ENCODE measurements around the gene ADAMTSL3. TPM values are rescaled to one million over a fixed set of nuclear protein-coding genes. Genes with fewer than 3 reads are reported as not detected.

ADAMTSL3 gene
- total and polyA plus RNA-seq, 9 donors: 26.2 to 63.2 (median 40.8) TPM

DNA sequence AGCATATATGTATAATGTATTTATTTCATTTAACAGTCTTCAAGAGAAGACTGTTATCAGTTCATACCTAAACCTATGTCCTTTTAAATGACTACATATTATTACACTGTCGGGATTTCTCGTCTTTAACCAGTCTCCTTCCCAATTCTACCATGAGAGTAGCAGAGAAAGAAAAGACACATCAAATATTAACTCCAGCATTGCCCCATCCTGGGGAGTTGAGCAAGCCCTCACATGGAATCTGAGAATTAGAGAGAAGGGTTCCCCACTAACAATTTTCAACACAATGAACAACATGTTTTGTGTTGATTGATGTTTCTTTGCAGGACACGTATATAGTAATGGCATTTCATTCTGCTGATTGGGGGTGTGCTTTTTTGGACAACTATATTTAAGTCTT, 257.4 kb downstream of the ADAMTSL3 start:
- Histone ChIP-seq H3K9me3 (replicated peaks; ENCODE audit: control insufficient read depth, low read depth, low read length) (peaks cover 7% of the 10 kb centered on the region), H3K27me3 (ENCODE audit: control insufficient read depth, insufficient read depth, low read length) (no peaks in the 10 kb centered on the region), H3K36me3 (ENCODE audit: control insufficient read depth, insufficient read depth, low read length) (peaks cover 10% of the 10 kb centered on the region), H3K4me3 (ENCODE audit: low read length) (no peak overlapping the region), H3K4me1 (ENCODE audit: control insufficient read depth, insufficient read depth, low read length) (no peaks in the 10 kb centered on the region), H3K27ac (ENCODE audit: low read length) (no peak overlapping the region)
- no peak for DNase-seq
- WGBS (ENCODE audit: insufficient coverage): no CpG with 5 or more reads among the region's 3 CpGs

DNA sequence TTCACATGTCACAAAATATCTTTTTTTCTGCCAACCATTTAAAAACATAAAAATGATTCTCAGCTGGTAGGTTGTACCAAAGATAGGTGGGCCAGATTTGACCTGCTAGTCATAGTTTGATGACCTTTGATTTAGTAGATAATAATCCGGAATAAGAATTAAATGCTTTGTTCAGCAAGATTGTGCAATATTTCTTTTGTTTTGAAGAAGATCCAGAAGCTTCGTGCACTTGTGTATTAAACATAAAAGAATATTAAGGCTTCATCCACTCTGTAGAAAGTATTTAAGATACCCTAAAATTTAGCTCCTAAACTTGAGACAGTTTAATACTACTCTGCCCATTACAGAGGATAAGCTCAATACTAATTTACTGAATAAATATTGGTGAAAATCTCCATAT, 258.4 kb downstream of the ADAMTSL3 start:
- no peak overlapping the region for H3K27ac ChIP-seq (ENCODE audit: low read length)
- no CpG with 5 or more reads among the region's 2 CpGs for WGBS (ENCODE audit: insufficient coverage)
- H3K4me3 ChIP-seq (ENCODE audit: low read length): no peak overlapping the region
- no peaks in the 10 kb centered on the region for H3K4me1 ChIP-seq (ENCODE audit: control insufficient read depth, insufficient read depth, low read length)
- peaks cover 10% of the 10 kb centered on the region for H3K36me3 ChIP-seq (ENCODE audit: control insufficient read depth, insufficient read depth, low read length)
- no peak for DNase-seq
- peaks cover 7% of the 10 kb centered on the region for H3K9me3 ChIP-seq (replicated peaks; ENCODE audit: control insufficient read depth, low read depth, low read length)
- no peaks in the 10 kb centered on the region for H3K27me3 ChIP-seq (ENCODE audit: control insufficient read depth, insufficient read depth, low read length)

DNA sequence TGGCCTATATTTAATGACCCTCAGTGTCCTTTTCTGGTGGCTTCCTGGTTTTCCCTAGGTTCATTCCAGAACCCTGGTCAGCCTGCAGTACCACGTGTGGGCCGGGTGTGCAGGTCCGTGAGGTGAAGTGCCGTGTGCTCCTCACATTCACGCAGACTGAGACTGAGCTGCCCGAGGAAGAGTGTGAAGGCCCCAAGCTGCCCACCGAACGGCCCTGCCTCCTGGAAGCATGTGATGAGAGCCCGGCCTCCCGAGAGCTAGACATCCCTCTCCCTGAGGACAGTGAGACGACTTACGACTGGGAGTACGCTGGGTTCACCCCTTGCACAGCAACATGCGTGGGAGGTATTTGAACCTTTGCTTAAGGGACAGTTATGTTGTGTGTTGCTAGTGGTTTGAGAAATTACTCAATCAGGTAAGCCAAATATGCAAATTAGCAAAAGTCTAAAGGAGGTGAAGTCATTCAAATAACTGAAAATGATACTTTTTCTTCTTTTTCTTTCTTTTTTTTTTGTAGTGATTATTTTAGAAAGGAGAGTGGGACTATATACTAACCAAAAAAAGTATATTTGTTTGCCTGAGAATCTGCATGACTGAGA, 259.2 kb downstream of the ADAMTSL3 start:
- Histone ChIP-seq H3K9me3 (replicated peaks; ENCODE audit: control insufficient read depth, low read depth, low read length) (peaks cover 7% of the 10 kb centered on the region), H3K36me3 (ENCODE audit: control insufficient read depth, insufficient read depth, low read length) (peaks cover 10% of the 10 kb centered on the region), H3K27ac (ENCODE audit: low read length) (no peak overlapping the region), H3K4me1 (ENCODE audit: control insufficient read depth, insufficient read depth, low read length) (no peaks in the 10 kb centered on the region), H3K4me3 (ENCODE audit: low read length) (no peak overlapping the region), H3K27me3 (ENCODE audit: control insufficient read depth, insufficient read depth, low read length) (no peaks in the 10 kb centered on the region)
- 76% methylated on average over 11 of the region's 14 CpGs for WGBS (ENCODE audit: insufficient coverage)
- no peak for DNase-seq

DNA sequence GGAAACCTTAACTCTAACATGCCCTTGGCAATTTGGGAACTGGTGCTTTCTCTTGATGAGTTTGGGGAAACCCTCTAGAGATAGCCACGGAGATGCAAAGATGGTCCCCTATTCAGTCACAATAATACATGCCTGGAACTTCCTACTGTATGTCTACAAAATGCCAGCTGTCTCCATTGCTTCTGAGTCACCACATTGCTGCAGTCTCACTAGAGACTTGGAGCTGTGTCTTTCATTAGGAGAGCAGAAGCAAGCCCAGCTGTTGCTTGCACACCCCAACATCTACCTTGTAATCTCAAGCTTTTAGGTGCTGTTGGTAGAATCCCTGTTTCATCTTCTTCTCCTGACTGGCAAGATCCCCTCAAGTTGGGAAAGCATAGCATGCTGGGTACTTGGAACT, 261.0 kb downstream of the ADAMTSL3 start:
- Histone ChIP-seq H3K27ac (ENCODE audit: low read length) (no peak overlapping the region), H3K9me3 (replicated peaks; ENCODE audit: control insufficient read depth, low read depth, low read length) (no peaks in the 10 kb centered on the region), H3K27me3 (ENCODE audit: control insufficient read depth, insufficient read depth, low read length) (no peaks in the 10 kb centered on the region), H3K4me3 (ENCODE audit: low read length) (no peak overlapping the region), H3K4me1 (ENCODE audit: control insufficient read depth, insufficient read depth, low read length) (peaks cover 2% of the 10 kb centered on the region), H3K36me3 (ENCODE audit: control insufficient read depth, insufficient read depth, low read length) (peaks cover 8% of the 10 kb centered on the region)
- no CpG with 5 or more reads among the region's 1 CpG for WGBS (ENCODE audit: insufficient coverage)
- DNase-seq: no peak

DNA sequence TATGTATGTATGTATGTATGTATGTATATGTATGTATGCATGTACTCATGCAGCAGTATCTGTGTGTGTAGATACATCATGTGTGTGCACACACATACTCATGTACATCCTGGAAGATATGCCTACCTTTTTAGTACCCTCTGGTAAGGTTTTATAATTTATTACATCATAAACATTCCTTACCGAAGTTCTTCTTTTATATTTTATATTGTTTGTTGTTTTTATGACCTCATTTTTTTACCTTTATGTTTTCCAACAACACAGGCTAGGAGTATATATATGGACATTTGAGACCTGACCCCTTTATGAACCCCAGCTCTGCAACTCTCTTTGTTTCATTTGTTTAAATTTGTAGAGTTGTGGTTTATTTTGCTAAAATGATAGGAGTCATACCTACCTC, 263.5 kb downstream of the ADAMTSL3 start:
- Histone ChIP-seq H3K9me3 (replicated peaks; ENCODE audit: control insufficient read depth, low read depth, low read length) (no peaks in the 10 kb centered on the region), H3K27me3 (ENCODE audit: control insufficient read depth, insufficient read depth, low read length) (no peaks in the 10 kb centered on the region), H3K4me3 (ENCODE audit: low read length) (no peak overlapping the region), H3K27ac (ENCODE audit: low read length) (no peak overlapping the region), H3K36me3 (ENCODE audit: control insufficient read depth, insufficient read depth, low read length) (peaks cover 8% of the 10 kb centered on the region), H3K4me1 (ENCODE audit: control insufficient read depth, insufficient read depth, low read length) (peaks cover 2% of the 10 kb centered on the region)
- WGBS (ENCODE audit: insufficient coverage): no CpG with 5 or more reads among the region's 1 CpG
- no peak for DNase-seq

DNA sequence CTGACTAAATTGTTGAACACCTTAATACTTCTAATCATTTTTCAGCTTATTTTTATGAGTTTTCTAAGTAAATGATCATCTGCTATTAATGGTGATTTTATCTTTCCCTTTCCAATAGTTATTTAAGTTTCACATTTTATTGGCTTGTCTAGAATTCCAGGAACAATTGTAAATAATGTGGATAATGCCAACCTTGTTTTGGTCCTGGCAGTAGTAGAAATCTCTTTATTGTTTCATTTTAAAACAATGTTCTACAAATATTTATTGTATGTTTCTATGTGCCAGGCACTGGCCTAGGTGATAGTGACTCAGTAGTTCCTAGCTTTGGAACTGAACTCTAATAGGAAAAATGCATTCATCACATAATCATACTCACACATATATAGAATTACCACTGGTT, 264.1 kb downstream of the ADAMTSL3 start:
- Histone ChIP-seq H3K36me3 (ENCODE audit: control insufficient read depth, insufficient read depth, low read length) (peaks cover 7% of the 10 kb centered on the region), H3K27me3 (ENCODE audit: control insufficient read depth, insufficient read depth, low read length) (no peaks in the 10 kb centered on the region), H3K27ac (ENCODE audit: low read length) (no peak overlapping the region), H3K9me3 (replicated peaks; ENCODE audit: control insufficient read depth, low read depth, low read length) (no peaks in the 10 kb centered on the region), H3K4me1 (ENCODE audit: control insufficient read depth, insufficient read depth, low read length) (peaks cover 2% of the 10 kb centered on the region), H3K4me3 (ENCODE audit: low read length) (no peak overlapping the region)
- DNase-seq: no peak

DNA sequence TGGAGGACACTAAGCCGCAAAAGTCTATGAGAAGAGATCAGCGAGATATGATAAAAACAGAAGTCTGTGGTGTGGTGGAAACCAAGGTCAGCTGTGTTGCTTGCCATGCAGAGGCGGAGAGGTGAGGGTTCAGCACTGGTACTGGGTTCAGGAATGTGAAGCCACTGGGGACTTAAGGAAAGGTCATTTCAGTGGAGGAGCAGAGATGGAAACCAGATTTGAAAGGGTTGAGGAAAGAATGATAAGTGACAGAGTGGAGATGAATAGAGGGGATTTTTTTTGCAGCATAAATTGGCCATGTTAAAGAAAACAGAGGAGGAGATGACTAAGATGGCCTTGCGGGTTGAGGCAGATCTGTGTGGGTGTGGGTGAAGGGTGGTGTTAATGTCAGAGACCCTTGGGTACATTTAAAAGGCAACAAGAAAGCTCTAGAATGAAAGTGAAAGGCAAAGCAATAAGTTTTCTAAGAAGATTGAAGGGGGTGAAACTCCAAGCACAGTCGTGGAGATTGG, 265.5 kb downstream of the ADAMTSL3 start:
- DNase-seq: no peak
- Histone ChIP-seq H3K27me3 (ENCODE audit: control insufficient read depth, insufficient read depth, low read length) (no peaks in the 10 kb centered on the region), H3K4me3 (ENCODE audit: low read length) (no peak overlapping the region), H3K27ac (ENCODE audit: low read length) (peak overlapping the region; percentile 26), H3K9me3 (replicated peaks; ENCODE audit: control insufficient read depth, low read depth, low read length) (no peaks in the 10 kb centered on the region), H3K36me3 (ENCODE audit: control insufficient read depth, insufficient read depth, low read length) (peaks cover 2% of the 10 kb centered on the region), H3K4me1 (ENCODE audit: control insufficient read depth, insufficient read depth, low read length) (peaks cover 2% of the 10 kb centered on the region)
- WGBS (ENCODE audit: insufficient coverage): 86% methylated on average over 5 of the region's 5 CpGs

DNA sequence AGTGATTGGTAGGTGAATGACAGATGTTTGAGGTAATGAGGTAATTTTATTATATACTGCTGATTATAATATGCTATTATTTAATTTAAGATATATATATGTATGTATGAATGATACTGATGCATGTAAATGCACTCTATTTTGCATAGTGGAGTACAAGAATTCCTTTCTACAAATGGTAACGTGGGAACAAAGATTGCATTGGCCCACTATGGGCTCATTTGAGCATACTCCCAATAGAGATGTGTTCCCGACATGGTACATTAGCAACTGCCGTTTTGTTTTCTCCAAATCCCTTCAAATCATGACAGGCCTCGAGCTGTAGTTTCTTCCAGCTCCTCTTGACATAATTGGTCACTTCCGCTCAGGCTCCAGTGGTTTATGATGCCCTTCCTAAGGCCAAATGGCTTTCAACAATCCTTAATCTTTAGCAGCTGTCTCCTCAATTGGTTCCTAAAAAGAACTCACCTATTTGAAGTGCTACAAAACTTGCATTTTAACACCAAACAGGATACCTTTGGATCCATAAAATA, 266.1 kb downstream of the ADAMTSL3 start:
- peaks cover 3% of the 10 kb centered on the region for H3K36me3 ChIP-seq (ENCODE audit: control insufficient read depth, insufficient read depth, low read length)
- no peaks in the 10 kb centered on the region for H3K9me3 ChIP-seq (replicated peaks; ENCODE audit: control insufficient read depth, low read depth, low read length)
- peaks cover 2% of the 10 kb centered on the region for H3K4me1 ChIP-seq (ENCODE audit: control insufficient read depth, insufficient read depth, low read length)
- 15% methylated on average over 5 of the region's 5 CpGs for WGBS (ENCODE audit: insufficient coverage)
- peak; percentile 71 for DNase-seq
- H3K27ac ChIP-seq (ENCODE audit: low read length): peak overlapping the region; percentile 2
- H3K27me3 ChIP-seq (ENCODE audit: control insufficient read depth, insufficient read depth, low read length): no peaks in the 10 kb centered on the region
- H3K4me3 ChIP-seq (ENCODE audit: low read length): no peak overlapping the region

DNA sequence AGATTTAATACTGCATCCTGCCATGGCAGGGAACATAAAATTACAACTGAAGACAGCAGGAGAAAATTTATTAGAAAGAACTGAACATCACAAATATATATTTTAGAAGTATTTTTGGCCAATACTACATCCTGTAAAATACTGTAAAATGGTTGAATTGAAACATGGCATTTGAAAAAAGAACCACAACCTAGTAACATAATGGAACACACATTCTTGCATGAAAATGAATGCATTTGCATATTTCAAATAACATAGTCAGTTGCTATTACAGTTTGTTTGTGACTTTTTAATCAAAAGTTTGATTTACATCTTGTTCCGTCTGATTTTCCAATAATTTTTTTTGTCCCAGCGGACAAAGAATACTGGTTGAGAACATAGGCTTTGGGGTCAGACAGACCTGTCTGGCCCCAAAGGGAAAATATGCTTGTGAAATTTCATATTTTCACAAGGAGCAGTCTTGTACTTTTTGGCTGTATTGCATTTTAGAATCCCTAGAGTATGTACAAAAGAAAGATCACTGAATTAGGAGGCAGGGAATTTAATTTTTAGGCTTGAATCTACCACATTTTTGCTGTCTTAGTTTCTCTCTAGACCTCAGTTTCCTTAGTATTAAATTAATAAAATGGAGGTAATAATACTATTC, 268.8 kb downstream of the ADAMTSL3 start:
- H3K27ac ChIP-seq (ENCODE audit: low read length): no peak overlapping the region
- no peaks in the 10 kb centered on the region for H3K27me3 ChIP-seq (ENCODE audit: control insufficient read depth, insufficient read depth, low read length)
- H3K4me1 ChIP-seq (ENCODE audit: control insufficient read depth, insufficient read depth, low read length): peaks cover 2% of the 10 kb centered on the region
- no peaks in the 10 kb centered on the region for H3K9me3 ChIP-seq (replicated peaks; ENCODE audit: control insufficient read depth, low read depth, low read length)
- H3K36me3 ChIP-seq (ENCODE audit: control insufficient read depth, insufficient read depth, low read length): peaks cover 2% of the 10 kb centered on the region
- no peak overlapping the region for H3K4me3 ChIP-seq (ENCODE audit: low read length)
- no CpG with 5 or more reads among the region's 2 CpGs for WGBS (ENCODE audit: insufficient coverage)
- DNase-seq: peak; percentile 46

DNA sequence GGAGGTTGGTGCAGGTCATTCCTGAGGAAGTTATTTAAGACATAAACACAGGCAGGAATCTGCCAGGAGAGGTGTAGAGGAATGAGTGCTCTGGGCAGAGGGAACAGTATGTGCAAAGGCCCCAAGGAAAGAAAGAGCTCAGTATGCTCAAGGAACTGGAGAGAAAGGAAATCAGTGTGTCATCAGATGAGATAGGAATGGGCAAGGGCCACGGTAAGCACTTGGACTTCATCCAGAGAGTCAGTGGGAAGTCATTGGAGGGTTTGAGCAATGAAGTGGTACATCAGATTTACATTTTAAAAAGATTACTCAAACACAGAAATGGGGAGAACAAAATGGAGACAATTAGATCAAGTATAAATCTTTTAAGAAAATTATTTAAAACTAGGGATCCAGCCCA, 272.2 kb downstream of the ADAMTSL3 start:
- no peak overlapping the region for H3K4me3 ChIP-seq (ENCODE audit: low read length)
- peaks cover 11% of the 10 kb centered on the region for H3K36me3 ChIP-seq (ENCODE audit: control insufficient read depth, insufficient read depth, low read length)
- WGBS (ENCODE audit: insufficient coverage): no CpG with 5 or more reads among the region's 1 CpG
- H3K27ac ChIP-seq (ENCODE audit: low read length): no peak overlapping the region
- H3K4me1 ChIP-seq (ENCODE audit: control insufficient read depth, insufficient read depth, low read length): no peaks in the 10 kb centered on the region
- no peaks in the 10 kb centered on the region for H3K27me3 ChIP-seq (ENCODE audit: control insufficient read depth, insufficient read depth, low read length)
- no peaks in the 10 kb centered on the region for H3K9me3 ChIP-seq (replicated peaks; ENCODE audit: control insufficient read depth, low read depth, low read length)
- no peak for DNase-seq

Data from muscle of leg (tissue), 11 donors.